GM21381 (cell line): ENCODE data around the gene DAZAP2.
A peak's percentile ranks its signal among the peaks of the same experiment; 100 is the strongest.
"Not testable (repeated sequence)": the region's sequence is repeated elsewhere in the genome, so short reads cannot be mapped to it uniquely, and the experiment has no call there.

Experiments
- ATAC-seq: cut with Tn5 transposase; IDR thresholded peaks from one replicate; pipeline ENCODE4 v1.9.1; 2021; ENCODE audit warnings: mild to moderate bottlenecking, moderate library complexity; ENCODE audit not compliant: unreplicated experiment

The DAZAP2 gene

DNA sequence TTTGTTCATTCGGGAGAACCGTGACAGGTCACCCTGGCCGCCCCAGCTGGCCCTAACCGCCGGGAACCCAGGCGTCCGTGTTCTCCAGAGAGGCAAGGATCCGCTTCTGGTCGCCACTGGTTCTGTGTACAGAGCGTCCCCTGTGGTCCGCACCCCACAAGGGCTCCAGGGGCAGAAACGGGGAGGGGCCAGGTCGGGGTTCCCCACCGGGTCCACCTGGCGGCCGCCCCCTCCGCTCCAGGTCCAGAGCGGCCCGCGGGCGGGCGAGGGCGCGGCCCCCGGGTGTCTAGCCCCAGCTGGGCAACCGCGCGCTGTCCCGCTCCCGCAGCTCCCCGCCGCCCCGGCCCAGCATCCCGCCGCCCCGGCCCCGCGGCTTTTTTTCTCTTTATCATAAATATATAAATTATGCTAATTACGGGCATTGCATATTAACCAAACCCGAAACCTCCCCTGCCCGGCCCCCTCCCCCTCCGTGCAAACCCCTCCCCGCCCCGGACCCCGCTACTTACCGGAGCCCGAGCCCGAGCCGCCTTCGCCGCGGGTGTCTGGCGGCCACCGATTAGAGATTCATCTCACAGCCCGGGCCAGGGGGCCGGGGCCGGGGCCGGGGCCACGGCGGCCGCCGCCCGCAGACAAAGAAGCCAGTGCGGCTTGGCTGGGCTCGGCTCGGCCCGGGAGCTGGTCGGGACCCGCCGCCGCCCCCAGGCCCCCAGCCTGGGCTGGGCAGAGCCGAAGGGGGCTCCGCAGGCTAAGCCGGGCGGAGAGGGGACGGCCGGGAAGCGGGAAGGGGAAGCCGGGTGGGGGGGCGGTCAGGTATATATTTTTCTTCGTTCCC lies 21.3 kb upstream of the DAZAP2 start:
- peak; percentile 29 for ATAC-seq

DNA sequence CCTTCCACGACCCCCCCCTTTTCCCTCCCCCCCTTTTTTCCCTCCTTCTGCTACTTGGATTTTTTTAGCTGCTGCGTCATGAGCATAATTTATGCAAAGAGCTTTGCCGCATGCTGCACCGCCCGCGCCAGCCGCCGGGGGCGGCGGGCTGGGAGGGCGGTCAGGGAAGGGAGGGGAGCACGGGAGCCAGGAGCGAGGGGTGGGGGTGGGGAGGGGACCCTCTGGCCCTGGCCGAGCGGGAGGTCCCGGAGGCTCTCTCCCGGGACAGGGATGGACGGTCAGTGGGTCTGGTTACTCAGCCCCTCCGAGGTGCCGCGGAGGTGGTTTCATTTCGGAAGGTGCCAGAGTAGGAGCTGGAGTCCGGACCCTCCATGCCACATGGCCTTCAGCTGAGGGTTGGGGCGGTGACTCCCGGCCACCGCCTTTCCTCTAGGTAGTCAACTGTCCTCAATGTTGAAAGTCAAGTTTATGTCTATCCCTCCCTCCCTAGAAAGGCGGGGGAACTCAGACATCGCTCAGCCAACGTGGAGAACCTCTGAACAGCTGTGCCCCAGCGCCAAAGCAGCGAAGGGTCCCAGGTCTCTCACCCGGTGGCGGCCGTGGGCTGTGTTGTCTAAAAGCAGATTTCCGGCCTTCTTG lies 20.5 kb upstream of the DAZAP2 start, which contains the start of gene POU6F1:
TSS of gene POU6F1 (minus strand) at position 95 of the 639 bp plus-strand sequence. CDS start 11,226 bp downstream, outside the sequence.
- peak; percentile 80 for ATAC-seq

DNA sequence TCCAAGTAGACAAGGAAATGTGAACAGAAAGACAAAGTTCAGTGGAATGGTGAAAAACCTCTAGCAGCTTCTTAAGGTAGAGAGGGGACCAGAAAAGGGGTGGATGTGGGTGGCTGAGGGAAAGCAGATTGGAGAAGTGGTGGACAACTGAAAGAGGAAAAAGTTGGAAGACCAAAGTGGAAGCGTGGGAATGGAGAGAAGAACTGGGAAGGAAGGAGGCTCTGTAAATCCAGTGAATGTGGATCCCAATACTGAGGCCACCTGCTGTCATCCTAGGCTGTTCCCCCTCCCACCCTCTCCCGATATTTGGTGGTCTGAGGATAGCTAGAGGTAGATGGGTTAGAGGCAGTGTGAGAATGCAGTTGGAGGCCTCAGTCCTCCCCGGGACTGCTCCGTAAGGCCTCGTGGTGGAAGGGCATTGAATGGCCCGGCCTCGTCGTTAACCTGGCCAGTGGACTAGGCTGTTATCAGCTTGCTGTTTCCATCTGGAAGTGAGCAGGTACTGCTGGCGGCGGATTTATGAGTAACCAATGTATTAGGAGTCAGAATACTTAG lies 19.9 kb upstream of the DAZAP2 start:
- no peak for ATAC-seq

GRCh38 chr12:51219322-51219721 lies 19.3 kb upstream of the DAZAP2 start:
- no peak for ATAC-seq

DNA sequence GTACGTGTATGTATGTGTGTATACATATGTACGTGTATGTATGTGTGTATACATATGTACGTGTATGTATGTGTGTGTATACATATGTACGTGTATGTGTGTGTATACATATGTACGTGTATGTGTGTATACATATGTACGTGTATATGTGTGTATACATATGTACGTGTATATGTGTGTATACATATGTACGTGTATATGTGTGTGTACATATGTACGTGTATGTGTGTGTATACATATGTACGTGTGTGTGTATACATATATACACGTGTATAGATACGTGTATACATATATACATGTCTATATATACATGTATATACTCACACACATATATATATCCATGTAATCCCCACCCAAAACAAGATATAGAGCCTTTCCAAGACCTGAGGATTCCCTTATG lies 18.8 kb upstream of the DAZAP2 start:
- not testable (repeated sequence) for ATAC-seq

GRCh38 chr12:51222461-51222860 lies 16.2 kb upstream of the DAZAP2 start:
- no peak for ATAC-seq

GRCh38 chr12:51224625-51225024 lies 14.0 kb upstream of the DAZAP2 start:
- no peak for ATAC-seq

GRCh38 chr12:51225234-51225633 lies 13.4 kb upstream of the DAZAP2 start:
- ATAC-seq: no peak

DNA sequence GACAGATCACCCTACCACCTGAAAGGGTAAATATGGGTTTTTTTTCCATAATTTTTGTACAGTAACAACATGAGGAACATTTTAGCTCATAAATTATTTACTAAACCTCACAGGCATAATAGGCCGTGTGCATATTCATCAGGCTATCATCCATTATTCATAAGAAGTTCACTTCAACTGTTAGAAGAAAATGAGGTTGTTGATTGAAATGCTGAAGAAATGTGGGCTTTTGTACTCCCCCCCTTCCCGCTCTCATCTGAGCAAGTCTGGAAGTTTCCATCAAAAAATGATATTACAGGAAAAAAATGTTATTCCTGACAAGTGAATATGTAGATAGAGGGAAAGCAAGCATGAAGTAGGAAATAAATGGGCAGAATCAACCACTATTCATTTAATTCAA lies 12.9 kb upstream of the DAZAP2 start:
- no peak for ATAC-seq

DNA sequence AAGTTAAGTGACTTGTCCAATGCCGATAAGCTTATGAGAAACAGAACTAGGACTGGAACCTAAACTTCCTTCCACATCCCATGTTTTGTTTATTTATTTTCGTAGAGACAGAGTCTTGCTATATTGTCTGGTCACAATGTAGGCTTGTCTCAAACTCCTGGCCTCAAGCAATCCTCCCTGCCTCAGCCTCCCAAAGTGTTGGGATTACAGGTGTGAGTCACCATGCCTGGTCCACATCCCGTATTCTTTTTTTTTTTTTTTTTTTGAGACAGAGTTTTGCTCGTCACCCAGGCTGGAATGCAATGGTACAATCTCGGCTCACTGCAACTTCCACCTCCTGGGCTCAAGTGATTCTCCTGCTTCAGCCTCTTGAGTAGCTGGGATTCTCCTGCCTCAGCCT lies 11.5 kb upstream of the DAZAP2 start:
- ATAC-seq: not testable (repeated sequence)

GRCh38 chr12:51227962-51228361 lies 10.7 kb upstream of the DAZAP2 start:
- no peak for ATAC-seq

DNA sequence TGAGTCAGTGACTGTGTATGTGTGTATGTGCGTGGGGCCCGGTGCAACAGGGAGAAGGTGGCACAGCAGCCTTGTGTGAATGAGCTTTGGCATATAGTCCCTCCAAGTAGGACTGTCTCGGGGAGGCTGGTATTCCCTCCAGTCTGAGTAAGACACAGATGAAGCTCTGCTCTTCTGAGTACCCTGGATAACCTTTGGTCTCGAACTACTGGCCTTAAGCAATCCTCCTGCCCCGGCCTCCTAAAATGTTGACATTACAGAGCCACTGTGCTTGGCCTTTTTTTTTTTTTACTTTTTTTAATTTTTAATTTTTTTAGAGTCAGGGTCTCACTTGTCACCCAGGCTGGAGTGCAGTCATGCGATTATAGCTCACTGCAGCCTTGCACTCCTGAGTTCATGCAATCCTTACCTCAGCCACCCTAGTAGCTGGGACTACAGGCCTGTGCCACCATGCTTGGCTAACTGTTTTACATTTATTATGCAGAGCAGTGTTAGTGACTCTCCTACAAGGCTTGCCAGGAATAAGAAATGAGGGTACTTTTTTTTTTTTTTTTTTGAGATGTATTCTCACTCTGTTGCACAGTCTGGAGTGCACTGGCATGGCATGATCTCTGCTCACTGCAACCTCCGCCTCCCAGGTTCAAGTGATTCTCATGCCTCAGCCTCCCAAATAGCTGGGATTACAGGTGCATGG lies 9.4 kb upstream of the DAZAP2 start:
- ATAC-seq: no peak

DNA sequence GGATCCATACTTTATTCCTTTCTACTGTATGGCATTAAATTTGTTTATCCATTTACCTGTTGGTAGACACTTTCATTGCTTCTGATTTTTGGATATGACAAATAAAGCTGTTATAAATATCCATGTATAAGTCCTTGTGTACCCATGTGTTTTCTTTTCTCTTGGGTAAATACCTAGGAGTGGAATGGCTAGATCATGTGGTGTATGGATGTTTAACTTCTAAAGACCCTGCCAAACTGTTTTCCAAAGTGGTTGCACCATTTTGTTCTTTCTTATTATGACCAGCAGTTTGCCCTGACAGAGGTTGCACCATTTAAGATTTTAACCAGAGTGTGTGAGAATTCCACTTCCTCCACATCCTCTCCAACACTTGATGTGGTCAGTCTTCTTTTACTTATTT lies 6.0 kb upstream of the DAZAP2 start:
- no peak for ATAC-seq

GRCh38 chr12:51234530-51234929 lies 4.1 kb upstream of the DAZAP2 start:
- no peak for ATAC-seq

DNA sequence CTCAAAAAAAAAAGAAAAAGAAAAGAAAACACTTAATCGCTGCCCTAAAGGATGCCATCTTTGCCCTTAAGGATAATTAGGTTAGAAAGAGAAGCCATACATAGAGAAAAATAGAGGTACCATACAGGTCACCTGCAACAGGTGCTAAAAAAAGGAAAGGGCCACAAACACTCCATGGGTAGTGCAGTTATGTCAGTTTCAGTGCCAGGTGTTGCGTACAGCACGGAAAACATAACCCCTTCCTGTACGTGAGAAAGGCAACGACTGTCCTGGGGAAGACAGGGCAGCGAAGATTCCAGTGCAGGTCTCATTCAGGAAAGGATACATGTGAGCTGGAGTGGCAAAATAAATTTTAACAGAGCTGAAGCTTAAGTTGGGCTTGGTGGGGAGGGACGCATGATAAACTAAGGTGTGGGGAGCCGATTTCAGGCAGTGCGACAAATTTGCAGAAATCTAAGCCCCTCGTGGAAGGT lies 553 bp upstream of the DAZAP2 start:
- ATAC-seq: peak; percentile 4

- no peak for ATAC-seq
These were observed 2.3 kb downstream of the DAZAP2 start for GRCh38 chr12:51240971-51241370.

DNA sequence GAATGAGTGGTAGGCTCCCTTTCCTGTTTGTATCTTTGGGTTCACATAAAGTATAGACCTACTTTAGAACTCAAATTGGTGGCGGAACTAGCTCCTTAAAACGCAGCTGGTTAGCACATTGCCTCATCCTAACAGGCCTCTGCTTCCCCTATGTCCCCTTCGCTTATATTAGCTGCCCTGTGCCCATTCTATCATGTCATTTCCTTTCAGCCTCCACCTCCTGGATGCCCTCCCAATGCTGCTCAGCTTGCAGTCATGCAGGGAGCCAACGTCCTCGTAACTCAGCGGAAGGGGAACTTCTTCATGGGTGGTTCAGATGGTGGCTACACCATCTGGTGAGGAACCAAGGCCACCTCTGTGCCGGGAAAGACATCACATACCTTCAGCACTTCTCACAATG lies 3.5 kb downstream of the DAZAP2 start:
- ATAC-seq: no peak

DNA sequence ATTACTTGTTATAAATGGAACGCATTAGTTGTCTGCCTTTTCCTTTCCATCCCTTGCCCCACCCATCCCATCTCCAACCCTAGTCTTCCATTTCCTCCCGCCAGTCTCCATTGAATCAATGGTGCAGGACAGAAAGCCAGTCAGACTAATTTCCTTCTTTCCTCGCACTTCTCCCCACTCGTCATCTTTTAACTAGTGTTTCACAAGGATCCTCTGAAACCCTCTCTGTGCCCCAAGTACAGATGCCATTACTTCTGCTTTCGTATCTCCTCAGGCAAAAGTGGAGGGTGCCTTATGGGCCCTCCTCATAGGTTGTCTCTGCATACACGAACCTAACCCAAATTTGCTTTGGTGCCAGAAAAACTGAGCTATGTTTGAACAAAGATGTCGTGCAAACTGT lies 4.2 kb downstream of the DAZAP2 start:
- ATAC-seq: no peak

GRCh38 chr12:51244269-51244668 lies 5.6 kb downstream of the DAZAP2 start:
- no peak for ATAC-seq

DNA sequence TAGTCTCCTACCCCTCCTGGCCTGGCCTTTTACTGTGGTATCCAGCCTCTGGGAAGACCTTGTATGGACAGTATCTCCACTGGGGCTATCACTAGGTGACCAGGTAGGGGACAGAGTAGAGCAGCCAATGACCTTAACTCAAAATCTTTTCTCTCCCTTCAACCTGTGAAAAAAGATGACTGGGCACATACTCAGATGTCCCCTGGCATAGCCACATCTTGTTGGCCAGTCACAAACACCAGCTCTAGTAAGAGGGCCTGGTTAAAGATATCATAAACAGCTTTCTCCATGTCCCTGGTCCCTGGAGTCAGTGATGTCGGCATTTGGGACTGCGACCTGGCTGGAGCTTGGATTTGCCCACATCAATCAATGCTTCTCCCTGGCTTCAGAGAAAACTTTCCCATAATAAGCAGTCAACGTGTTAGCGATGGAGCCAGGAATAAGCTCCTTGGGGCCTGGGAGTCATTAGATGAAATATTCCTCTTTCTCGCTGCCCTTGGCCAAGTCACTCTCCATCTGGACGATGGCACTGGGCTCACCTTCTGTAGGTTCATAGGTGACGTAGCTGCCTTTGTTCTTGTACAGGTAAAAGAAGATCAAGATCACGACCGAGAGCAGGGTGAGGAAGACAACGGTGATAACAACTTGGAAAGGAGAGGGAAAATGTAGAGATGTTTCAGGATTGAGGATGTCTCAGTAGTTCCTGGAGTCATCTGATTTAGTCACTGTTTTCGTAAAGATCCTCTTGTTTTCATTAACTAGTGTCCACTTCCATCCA lies 7.0 kb downstream of the DAZAP2 start:
- ATAC-seq: no peak
